Activated CD8-positive, alpha-beta memory T cell treated with anti-CD3 and anti-CD28 coated beads, Interleukin-2, amount 50 U/mL, for 1 hour (primary cell): ENCODE measurements around the gene GYPE.
"Not testable (repeated sequence)": the region's sequence is repeated elsewhere in the genome, so short reads cannot be mapped to it uniquely, and the experiment has no call there.

ENCODE experiments used
- DNase-seq: peaks from one replicate; pipeline ENCODE4 v3.0.0-alpha.2; 2020; ENCODE audit errors: extremely low read depth

GYPE gene

DNA sequence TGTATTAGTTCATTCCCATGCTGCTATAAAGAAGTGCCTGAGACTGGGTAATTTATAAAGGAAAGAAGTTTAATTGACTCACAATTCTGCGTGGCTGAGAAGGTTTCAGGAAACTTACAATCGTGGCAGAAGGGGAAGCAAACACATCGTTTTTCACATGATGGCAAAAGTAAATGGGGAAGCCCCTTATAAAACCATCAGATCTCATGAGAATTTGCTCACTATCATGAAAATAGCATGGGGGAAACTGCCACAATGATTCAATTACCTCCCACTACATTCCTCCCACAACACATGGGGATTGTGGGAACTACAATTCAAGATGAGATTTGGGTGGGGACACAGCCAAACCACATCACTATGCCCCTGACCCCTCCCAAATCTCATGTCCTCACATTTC, 35.4 kb downstream of the GYPE start:
- DNase-seq, result not testable (repeated sequence)

DNA sequence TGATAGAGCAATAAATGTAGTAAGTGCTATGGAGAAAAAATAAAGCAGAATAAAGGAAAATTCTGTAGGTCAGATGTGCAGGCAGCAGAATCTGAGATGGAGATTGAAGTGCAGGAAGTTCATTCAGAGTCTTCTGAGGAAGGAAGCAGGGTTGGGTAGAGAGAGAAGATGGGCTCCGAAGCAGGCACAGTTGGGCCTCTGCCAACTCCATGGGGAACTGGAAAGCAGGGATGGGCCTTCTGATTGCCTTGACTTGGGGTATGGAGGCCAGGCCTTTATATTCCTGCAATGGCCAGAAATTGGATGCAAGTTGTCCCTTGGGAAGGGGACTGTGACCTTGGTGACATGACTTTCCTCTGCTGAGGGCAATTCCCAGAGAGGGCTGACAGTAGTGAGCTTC, 42.6 kb downstream of the GYPE start:
- DNase-seq, result not testable (repeated sequence)

DNA sequence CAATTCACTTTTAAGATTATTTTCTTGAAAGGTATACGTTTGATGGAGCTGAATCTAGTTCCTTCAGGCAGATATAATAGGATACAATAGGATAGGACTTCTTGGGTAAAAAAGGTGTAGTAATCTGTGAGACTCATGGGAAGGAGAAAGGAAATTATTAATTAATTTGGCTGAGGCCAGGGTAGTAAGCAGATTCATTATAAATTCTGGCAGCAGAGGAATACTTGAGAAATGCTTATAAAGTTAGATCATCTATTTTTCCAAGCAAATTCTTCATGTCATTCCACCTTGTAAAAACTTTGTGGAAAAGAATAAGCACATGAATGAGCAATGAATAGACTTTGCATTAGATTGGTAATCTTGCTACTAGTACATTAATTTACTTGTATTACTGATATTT, 46.9 kb downstream of the GYPE start:
- DNase-seq, result no peak

DNA sequence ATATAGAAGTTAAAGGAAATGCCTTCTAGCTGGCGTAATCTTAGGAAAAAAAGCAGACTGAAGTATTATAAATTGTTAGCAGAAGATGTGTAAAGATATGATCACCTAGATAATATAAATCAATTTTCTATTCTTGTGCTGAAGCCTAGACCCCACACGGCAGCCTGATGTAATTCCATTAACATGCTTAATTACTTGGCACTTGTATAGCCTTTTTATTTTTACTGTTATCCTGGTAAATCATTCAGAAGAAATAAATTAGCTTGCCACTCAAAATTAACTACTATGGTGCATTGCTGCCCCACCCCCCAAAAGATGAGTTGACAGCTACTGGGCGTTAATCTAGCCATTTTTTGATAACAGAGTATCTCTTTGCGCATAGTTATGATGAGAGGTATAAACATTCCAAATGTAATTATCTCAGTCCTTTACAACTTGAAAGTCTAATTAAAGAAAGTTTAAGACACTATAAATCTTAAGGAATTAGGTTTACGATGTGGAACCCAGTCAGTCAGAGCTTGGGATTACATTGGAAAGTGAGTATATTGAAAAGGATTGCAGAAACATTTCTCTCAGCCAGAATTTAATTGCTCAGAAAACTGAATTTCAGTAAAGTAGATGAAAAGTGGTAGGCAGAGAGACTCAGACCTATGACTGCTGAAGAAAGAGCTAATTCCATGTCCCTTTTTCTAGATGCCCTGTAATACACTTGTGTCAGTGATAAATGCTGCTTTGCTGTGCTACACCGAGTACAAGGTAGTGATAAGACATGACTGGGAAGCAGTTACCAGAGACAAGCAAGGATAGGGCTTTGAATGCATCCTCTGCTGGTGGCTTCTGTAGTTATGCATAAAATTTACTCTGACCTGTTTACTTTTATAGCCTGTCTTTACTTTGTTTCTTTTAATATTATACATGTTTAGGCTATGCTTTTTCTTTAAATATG, 47.7 kb downstream of the GYPE start:
- DNase-seq, result not testable (repeated sequence)

DNA sequence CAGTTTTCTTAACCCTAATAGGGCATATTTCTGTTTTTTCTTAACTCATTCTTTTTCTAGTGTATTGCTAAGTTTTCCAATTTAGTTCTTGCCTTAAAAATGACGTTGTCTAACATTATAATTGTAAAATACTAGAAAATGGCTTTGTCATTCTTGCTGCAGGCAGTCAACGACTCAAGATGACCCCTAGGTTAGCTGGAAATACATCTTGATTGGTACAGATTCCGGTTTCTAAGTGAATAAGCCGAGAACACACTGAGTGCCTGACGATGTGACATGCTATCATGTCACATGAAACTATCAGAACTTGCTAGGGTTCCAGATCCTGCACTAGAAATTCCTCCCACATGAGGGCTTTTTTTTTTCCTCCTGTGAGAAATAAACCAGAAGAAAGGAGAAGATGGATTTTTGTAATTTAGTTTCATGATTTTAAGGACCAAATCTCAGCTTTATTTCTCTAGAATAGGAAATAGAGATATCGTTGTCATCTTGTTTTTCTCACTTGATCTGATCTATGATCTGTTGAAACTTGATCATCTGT, 49.3 kb downstream of the GYPE start:
- not testable (repeated sequence) for DNase-seq

DNA sequence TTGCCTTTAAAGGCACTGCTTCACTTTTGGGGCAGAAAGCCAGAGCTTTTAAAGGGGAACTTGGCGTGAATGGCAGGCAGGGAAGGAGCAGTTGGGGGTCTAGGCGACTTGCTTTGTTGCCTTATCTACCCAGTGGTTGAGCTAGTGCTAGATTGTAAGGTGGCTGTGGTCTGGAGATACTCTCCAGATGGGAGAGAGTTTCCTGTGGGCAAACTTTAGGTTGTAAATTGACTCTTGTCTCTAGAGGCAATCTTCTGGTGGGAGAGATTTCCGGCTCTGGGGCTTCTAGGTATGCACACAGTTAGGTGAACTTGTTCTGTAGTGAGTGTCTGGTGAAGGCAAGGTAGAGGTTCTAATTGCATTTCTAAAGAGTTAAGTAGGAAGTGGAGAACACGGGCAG, 50.7 kb downstream of the GYPE start:
- DNase-seq, result not testable (repeated sequence)

DNA sequence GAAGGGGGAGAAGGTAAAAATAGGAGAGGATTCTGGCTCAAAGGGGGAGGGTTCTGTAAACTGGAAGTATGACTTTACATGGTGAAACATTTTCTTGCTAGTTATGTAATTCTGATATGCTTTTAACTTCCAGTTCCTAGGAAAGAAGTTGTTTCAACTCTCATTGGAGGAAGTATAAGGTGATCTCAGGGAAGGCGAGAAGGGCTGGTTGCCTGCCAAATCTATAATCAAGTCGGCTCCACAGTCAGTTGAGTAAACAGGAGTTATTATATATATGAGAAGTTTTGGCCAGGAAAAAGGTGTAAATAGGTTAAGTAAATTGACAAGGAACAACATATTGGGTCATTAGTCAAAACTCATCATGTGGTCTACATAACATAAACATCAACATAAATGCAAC, 56.1 kb downstream of the GYPE start:
- DNase-seq, result not testable (repeated sequence)

DNA sequence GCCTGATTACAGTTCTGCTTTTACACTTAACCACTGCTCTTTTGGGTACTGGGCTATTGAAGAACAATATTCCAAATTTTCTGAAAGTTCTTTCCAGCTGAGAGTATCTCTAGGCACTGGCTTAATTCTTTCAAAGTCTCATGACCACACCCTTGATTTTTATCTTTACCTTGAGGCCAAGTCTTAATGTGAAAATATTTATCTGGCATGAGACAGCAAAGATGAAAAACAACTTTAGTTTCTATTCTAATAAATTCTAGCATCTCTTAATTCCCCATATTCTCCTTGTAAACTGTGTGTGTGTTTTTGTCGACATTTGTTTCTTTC, 61.9 kb downstream of the GYPE start:
- not testable (repeated sequence) for DNase-seq

DNA sequence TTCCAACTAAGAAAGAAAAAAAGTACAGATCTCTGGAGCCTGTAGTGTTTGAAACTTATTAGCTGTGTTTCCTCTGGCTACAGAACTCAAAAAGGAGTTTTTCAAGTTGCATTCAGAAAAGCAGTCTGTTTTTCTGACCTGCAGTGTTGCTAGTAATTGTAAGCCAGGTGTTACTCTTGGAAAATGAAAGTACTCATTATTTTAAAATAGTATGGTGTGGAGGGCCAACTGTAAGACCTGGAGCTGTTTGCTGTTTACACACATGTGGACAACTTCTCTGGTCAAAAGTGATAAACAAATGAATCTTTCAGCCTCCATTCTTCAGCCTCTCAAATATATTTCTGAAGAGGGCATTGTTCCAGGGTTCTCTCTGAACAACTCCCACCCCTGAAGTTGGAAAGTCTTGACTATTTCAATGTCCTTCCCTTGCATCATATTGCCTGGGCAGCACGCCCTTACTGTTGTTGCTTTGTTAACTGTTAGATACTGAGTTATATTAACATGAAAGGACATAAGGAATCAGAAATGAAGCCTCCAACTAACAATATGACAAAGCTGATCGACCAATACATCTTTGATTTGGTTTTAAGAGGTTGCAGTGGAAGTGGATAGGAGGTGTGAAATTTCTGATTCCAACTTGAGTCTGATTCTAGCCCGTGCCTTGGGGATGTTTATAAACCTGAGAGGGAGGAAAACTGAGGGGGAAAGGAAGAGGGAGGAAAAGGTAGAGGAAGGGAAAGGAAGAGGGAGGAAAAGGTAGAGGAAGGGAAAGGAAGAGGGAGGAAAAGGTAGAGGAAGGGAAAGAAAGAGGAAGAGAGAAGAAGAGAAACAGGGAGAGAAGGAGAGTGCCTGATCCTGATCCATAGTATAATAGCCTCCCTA, 62.5 kb downstream of the GYPE start:
- not testable (repeated sequence) for DNase-seq

DNA sequence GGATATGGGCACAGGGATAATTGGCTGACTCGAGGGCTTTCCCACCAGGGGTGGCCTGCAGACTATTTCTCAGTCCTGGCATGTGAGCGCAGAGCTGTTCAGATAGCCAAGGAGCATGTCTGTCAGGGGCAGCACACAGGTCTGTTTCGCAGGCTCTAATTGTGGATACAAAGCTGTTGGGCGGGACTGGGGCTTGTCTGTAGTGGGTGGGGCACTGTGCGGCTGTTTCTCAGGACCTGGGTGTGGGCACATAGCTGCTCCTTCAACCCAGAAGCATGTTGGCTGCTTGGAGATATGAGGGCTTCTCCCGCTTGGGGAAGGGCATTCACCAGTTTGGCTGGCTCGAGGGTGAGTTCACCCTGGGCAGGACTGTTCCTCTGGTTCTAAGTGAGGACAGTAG, 65.9 kb downstream of the GYPE start:
- not testable (repeated sequence) for DNase-seq

DNA sequence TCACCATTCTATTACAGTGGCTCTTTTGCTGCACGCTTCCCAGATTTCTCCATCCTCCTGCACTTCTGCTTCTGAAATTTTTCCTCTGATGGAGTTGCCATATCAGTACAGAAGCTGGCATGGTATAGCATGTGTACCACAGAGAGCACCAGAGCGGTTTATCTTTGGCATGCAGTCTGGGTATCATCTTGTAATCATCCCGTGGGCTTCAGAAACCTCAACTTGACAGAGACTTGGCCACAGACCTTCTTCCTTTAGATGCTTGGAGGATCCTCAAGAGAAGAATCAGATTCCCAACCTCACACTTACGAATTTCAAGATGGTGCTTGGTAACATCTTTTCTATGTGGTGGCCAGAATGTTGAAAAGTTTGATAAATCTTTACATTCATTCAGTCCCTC, 71.2 kb downstream of the GYPE start:
- not testable (repeated sequence) for DNase-seq

DNA sequence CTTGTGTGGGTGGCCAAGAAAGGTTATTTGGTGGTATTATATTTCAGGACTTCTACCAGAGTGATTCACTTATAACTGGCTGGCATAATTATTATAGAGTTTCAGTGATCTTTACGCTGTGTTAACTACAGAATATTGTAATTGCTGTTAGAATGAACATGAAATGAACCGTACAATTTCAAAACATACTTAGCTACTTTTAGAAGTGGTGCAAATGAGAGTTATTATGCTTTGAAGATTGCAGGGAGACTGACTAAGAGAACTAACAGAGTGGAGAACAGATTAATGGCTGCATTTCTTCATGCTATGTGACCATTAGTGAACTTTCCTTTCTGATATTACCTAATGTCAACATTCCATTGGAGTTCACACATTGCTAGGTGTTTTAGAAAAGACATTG, 71.7 kb downstream of the GYPE start:
- DNase-seq, result not testable (repeated sequence)

DNA sequence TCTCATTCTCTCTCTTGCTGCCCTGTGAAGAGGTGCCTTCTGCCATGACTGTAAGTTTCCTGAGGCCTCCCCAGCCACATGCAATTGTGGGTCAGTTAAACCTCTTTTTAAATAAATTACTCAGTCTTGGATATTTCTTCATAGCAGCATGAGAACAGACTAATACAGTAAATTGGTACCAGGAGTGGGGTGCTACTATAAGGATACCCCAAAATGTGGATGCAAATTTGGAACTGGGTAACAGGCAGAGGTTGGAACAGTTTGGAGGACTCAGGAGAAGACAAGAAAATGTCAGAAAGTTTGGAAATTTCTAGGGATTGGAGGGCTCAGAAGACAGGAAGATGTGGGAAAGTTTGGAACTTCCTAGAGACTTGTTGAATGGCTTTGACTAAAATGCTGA, 74.8 kb downstream of the GYPE start:
- DNase-seq, result not testable (repeated sequence)

DNA sequence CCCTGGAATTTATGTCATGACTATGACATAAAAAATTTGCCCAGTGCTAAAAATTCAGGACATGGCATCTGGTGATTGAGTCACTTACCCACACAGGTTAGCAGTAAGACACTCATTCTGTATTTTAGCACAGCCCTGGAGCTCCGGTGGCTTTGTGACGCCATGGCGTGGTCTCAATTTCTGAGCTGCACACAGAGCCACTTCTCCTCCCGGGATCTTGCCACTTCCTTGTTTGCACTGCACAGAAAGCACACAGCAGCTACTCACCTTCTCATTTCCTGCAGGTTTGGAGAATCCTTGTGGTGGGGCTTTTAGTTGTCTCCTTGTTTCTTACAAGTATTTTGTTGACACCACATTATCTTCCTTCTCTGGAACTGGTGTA, 76.1 kb downstream of the GYPE start:
- DNase-seq, result not testable (repeated sequence)
